Activated T-cell treated with anti-CD3 and anti-CD28 coated beads, Interleukin-2, amount 50 U/mL, for 72 hours (primary cell): Measurements from ENCODE around the gene CCDC106. TPM values are rescaled to one million over a fixed set of nuclear protein-coding genes. Genes with fewer than 3 reads are reported as not detected.

Experiments used
- ATAC-seq, 2 donors: fragments of 150-1000 bp; cut with Tn5 transposase; replicated peaks in 1 of 2; 2 replicates each; pipeline ENCODE4 v1.10.0; 2021; ENCODE audit warnings: moderate library complexity in 2 of 2, mild to moderate bottlenecking in 1 of 2
- DNase-seq, 2 donors: peaks; one replicate each; pipeline ENCODE4 v3.0.0; 2021 to 2022; ENCODE audit warnings: mixed read lengths in 1 of 2
- H3K27ac Mint-ChIP-seq: one replicate; pipeline ENCODE4 v1.8.0; 2022; ENCODE audit warnings: mild to moderate bottlenecking, moderate library complexity, mixed read lengths
- H3K27me3 Mint-ChIP-seq: one replicate; pipeline ENCODE4 v1.8.0; 2022; ENCODE audit warnings: low read depth, mixed read lengths
- H3K36me3 Mint-ChIP-seq, 2 donors: one replicate each; pipeline ENCODE4 v1.8.0; 2022; ENCODE audit warnings: mixed read lengths in 2 of 2, mild to moderate bottlenecking in 1 of 2; ENCODE audit not compliant: insufficient read depth in 2 of 2
- H3K4me1 Mint-ChIP-seq: one replicate; pipeline ENCODE4 v1.8.0; 2022; ENCODE audit warnings: low read depth, mixed read lengths
- H3K4me3 Mint-ChIP-seq, 2 donors: one replicate each; pipeline ENCODE4 v1.8.0; 2022; ENCODE audit warnings: mild to moderate bottlenecking in 2 of 2, mixed read lengths in 2 of 2, moderate library complexity in 2 of 2
- H3K9me3 Mint-ChIP-seq, 2 donors: one replicate each; pipeline ENCODE4 v1.8.0; 2022; ENCODE audit warnings: mixed read lengths in 2 of 2
- total RNA-seq, 2 donors: library from RNA; stranded (reverse); gene quantifications; one replicate each; pipeline ENCODE4 v1.2.3, GENCODE V29; 2022

The CCDC106 gene
- total RNA-seq, 2 donors from 2014 or later = 13.8 to 21.7 TPM

DNA sequence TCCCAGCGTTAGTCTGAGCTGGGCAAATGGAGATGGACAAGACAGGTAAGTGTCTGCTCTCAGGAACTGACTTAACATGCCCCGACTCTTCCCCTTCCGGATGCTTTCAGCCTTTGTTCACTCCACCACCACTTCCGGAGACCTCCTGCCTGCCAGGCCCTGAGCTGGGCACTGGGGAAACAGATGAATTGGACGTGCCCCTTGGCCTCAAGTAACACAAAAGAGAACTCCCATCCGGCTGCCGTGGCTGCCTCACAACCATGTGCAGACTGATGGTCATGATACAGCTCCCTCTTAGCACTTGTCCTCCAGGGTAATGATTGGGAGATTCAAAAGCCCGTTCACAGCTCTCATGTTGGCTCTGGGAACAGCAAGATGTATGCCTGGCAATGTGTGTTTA, 30.6 kb upstream of the CCDC106 start:
- Mint-ChIP-seq H3K4me3 (no peak overlapping the region), H3K4me1 (peaks cover 18% of the 10 kb centered on the region), H3K9me3 (no peaks in the 10 kb centered on the region), H3K27ac (no peak overlapping the region), H3K27me3 (no peaks in the 10 kb centered on the region), H3K36me3 (peaks cover 2 to 19% of the 10 kb centered on the region in 2 donors)
- DNase-seq = no peak
- ATAC-seq = no peak

DNA sequence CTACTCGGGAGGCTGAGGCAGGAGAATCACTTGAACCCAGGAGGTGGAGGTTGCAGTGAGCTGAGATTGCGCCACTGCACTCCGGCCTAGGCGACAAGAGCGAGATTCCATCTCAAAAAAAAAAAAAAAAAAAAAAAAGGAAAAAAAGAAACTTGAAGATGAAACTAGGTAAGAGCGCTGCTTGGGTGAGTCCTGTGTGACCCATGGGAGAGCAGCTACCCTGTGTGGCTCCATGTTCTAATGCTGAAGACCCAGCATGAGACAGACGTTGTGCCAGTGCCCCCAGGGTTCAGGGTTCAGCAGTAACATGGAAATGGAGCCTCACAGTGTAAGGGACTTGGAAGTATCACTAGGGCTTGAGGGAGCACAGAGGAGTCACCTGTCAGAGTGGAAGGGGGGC, 29.6 kb upstream of the CCDC106 start:
- Mint-ChIP-seq H3K9me3 (no peaks in the 10 kb centered on the region), H3K27me3 (no peaks in the 10 kb centered on the region), H3K4me1 (peaks cover 22% of the 10 kb centered on the region), H3K27ac (no peak overlapping the region), H3K4me3 (no peak overlapping the region), H3K36me3 (peaks cover 0 to 16% of the 10 kb centered on the region in 2 donors)
- ATAC-seq = no peak
- no peak for DNase-seq

DNA sequence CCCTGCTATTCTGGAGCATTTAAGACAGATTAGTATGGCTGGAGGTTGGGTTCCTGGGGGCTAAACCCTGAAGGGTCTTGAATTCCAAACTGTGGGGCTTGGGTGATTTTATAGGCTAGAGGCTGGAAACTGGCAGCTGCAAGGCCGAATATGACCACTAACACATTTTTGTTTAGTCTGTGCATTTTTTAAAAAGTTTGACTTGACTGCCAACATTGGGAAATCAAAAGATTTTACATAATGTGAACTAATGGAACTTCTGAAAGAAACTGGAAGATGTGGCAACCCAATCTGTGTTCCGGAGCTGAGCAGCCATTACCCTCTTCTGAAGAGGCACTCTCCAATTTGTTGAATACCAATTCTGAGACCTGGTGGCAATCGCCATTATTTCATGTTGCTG, 28.7 kb upstream of the CCDC106 start:
- Mint-ChIP-seq H3K4me3 (no peak overlapping the region), H3K27ac (no peak overlapping the region), H3K36me3 (peaks cover 0 to 16% of the 10 kb centered on the region in 2 donors), H3K27me3 (no peaks in the 10 kb centered on the region), H3K9me3 (no peaks in the 10 kb centered on the region), H3K4me1 (peaks cover 30% of the 10 kb centered on the region)
- ATAC-seq (no peak), DNase-seq (no peak)

DNA sequence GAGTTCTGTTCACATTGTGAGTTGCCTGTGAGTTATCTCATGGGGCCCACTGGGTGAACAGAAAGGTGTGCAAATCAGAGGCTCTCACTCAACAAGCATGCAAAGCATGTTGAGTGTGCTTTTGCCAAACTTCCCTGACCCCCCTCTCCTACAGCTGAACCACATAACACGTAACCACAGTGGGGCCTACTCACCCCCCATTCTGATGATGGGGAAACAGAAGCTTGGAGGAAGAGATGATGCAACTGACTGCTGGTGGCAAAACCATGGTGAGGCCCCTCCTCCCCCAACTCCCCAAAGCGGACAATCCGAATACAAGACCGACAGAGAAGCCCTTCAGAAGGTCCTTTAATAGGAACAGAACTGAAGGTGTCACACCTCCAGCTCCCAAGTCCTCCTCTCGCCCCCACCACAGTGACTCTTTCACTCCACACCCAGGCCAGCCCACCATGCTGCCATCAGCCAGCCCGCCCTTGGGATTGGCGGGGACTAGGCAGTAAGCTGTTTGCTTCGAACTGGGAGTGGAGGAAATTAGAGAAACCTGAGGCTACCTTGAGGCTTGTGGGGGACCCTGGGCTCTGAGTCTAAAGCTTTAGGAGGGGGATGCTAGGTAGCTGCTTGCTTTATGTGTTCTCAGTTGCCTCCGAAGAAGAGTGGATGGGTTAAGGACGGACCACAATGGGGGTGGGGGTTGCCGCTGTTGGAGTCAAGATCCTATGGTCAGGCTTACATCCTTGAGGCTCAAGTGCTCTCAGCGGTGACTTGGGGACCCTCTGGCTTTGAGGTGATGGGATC, 27.4 kb upstream of the CCDC106 start:
- DNase-seq = peak; percentile 35 to 43
- ATAC-seq = peak; percentile 13 to 29

DNA sequence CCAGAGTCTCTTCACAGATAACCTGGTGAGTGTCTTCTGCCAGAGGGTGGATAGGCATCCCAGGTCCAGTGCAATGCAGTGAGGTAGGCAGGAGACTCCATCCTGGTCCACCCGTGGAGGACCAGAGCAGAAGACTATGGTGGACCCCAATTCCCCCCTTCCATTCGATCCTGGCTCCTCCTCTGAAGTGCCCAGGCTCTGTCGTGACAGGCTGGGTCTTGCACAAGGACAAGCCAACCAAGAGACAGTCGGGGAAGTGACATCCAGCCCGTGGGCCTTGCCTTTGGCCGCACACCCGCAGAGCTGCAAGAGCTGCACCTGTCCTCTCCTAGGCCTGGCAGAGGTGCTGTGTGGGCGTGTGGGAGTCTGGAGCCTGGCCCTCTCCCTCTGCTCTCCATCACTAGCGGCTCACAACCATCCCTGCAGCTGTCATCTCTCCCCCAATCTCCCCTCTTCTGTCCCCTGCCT, 26.8 kb upstream of the CCDC106 start:
- H3K4me1 Mint-ChIP-seq = peaks cover 44% of the 10 kb centered on the region
- DNase-seq (no peak), ATAC-seq (no peak)
- H3K27ac Mint-ChIP-seq = no peak overlapping the region
- no peaks in the 10 kb centered on the region for H3K9me3 Mint-ChIP-seq
- H3K4me3 Mint-ChIP-seq = no peak overlapping the region
- H3K27me3 Mint-ChIP-seq = no peaks in the 10 kb centered on the region
- H3K36me3 Mint-ChIP-seq = peaks cover 0 to 16% of the 10 kb centered on the region in 2 donors

More for the DNA sequence above, 27.4 kb upstream of the CCDC106 start:
- Mint-ChIP-seq H3K9me3 (no peaks in the 10 kb centered on the region), H3K27ac (no peak overlapping the region), H3K4me3 (peak overlapping the region in 1 of 2 donors; percentile 53), H3K4me1 (peaks cover 38% of the 10 kb centered on the region), H3K36me3 (peaks cover 0 to 16% of the 10 kb centered on the region in 2 donors), H3K27me3 (no peaks in the 10 kb centered on the region)

DNA sequence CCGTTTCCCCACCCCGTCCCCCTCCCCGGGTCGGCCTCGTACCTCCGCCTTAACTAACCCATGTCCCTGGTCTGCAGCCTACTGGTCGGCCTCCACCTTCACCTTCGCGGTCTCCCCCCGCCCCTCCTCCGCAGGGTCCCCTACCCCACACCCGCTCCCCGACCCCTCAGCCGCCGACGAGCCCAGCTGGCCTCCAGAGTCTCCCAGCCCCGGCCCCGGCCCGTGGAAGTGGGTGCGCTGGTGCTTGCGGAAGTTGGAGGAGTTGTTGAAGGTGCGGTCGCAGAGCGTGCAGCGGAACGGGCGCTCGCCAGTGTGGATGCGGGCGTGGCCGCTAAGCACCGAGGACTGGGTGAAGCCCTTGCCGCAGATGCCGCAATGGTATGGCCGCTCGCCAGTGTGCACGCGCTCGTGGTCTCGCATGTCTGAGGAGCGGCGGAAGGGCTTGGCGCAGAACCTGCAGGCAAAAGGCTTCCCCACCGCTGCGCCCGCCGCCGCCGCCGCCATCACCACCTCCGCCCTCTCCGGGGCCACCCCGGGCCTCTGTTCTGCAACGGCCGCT, 26.3 kb upstream of the CCDC106 start:
- no peak for DNase-seq
- H3K4me3 Mint-ChIP-seq = no peak overlapping the region
- H3K9me3 Mint-ChIP-seq = no peaks in the 10 kb centered on the region
- peaks cover 49% of the 10 kb centered on the region for H3K4me1 Mint-ChIP-seq
- H3K27me3 Mint-ChIP-seq = no peaks in the 10 kb centered on the region
- H3K36me3 Mint-ChIP-seq = peaks cover 0 to 16% of the 10 kb centered on the region in 2 donors
- no peak for ATAC-seq
- no peak overlapping the region for H3K27ac Mint-ChIP-seq

DNA sequence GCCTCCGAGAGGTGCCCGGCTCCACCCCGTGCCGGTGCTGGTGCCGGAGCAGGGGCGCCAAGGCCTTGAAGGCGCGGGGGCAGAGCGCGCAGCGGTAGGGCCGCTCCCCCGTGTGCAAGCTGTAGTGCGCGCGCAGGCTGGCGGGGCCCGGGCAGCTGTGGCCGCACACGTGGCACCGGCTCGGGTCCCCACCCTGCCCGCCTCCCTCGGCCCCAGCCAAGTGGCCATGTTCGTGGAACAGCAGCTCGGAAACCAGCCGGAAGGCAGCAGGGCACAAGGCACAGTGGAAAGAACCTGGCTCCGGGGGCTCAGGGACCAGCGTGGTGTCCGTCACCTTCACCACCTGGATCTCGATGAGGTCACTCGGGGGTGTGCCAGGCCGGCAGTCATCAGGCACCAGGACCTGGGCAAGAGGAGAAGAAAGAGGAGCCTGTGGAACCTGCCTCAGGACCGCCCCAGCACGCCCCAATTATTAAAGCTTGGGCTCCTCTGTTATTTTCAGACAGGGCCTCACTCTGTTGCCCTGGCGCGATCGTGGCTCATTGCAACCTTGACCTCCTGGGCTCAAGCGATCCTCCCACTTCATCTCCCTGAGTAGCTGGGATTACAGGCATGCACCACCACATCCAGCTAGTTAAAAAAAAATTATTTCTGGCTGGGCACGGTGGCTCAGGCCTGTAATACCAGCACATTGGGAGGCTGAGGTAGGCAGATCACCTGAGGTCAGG, 25.6 kb upstream of the CCDC106 start:
- Mint-ChIP-seq H3K9me3 (no peaks in the 10 kb centered on the region), H3K36me3 (peaks cover 0 to 16% of the 10 kb centered on the region in 2 donors), H3K27me3 (no peaks in the 10 kb centered on the region), H3K27ac (no peak overlapping the region), H3K4me3 (no peak overlapping the region), H3K4me1 (peaks cover 53% of the 10 kb centered on the region)
- no peak for DNase-seq
- ATAC-seq = no peak

DNA sequence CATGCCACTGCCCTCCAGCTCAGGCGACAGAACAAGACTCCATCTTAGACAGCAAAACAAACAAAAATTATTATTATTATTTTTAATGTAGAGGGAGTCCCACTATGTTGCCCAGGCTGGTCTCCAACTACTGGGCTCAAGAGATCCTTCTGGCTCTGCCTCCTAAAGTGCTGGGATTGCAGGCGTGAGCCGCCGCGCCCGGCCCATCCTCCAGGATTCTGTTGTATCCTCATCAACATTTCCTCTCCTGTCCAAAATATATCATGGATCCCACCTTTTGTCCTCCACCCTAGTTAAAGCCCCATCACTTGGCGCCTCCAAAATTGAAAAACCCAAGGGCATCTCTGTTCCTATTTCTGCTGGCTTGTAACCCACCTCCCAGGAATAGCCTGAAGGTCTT, 24.9 kb upstream of the CCDC106 start:
- no peaks in the 10 kb centered on the region for H3K9me3 Mint-ChIP-seq
- peaks cover 4% of the 10 kb centered on the region for H3K27me3 Mint-ChIP-seq
- ATAC-seq = no peak
- H3K4me3 Mint-ChIP-seq = no peak overlapping the region
- no peak for DNase-seq
- no peak overlapping the region for H3K27ac Mint-ChIP-seq
- peaks cover 0 to 15% of the 10 kb centered on the region in 2 donors for H3K36me3 Mint-ChIP-seq
- H3K4me1 Mint-ChIP-seq = peaks cover 53% of the 10 kb centered on the region

DNA sequence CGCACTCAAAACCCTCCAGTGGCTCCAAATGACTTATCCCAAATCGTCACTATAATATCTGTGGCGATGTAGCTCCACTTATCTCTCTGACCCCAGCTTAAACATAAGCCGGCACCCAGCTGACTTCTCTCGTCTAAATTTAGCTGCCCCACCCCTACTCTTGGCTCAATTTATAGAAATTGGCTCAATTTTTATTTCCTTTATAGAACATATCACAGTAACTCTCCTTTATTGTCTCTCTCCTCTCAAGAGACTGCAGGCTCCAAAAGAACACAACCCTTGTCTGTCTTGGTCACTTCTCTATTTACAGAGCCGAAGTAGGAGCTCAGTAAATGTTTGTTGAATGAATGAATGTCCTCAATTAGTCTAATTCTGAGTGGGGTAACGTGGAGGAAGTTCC, 24.5 kb upstream of the CCDC106 start:
- Mint-ChIP-seq H3K27ac (peak overlapping the region; percentile 97), H3K9me3 (no peaks in the 10 kb centered on the region), H3K4me1 (peaks cover 53% of the 10 kb centered on the region), H3K36me3 (peaks cover 0 to 11% of the 10 kb centered on the region in 2 donors), H3K4me3 (peak overlapping the region in 1 of 2 donors; percentile 88), H3K27me3 (peaks cover 6% of the 10 kb centered on the region)
- DNase-seq (no peak), ATAC-seq (no peak)

DNA sequence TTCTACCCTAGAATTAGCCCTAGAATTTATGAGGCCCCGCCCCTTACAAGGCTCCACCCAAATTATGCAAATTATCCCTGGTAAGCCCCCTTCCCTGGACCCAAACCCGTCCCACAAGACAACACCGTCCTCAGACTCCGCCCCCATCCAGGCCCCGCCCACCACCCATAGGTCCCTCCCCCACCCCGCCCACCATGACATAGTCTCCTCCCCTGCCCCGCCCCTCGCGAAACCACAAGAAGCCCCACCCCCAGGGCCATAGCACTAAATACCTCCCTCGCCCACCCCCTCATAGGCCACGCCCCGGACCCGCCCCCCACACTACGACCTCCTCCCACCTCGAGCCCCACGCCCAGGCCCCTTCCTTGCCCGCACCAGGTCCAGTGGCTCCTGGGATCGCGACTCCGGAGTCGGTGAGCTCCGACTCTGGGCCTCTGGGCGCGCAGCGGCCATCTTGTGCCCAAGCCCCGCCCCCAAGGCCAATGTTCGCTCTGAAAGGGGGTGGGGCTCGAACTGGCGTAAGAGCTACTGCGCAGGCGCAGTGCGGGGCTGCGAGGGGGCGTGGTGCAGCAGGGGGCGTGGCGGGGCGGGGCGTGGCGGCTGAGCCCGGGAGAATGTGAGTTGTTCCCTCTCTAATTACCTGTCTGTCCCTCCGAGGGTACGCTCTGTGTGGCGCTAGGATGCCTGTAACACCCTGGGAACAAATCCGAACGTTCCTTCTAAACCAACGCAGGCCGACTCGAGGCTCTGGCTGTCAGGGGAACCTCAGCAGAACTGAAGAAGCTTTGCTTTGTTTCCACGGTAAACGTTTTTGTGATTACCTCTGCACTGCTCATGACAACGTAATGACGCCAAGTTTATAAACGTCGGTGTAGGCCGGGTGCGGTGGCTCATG, 23.7 kb upstream of the CCDC106 start, which contains the start of gene ZNF784:
ZNF784 (minus strand) TSS at position 458 of the 895 bp plus-strand sequence; CDS start at position 453, 5 bp downstream.
- no peaks in the 10 kb centered on the region for H3K9me3 Mint-ChIP-seq
- H3K27me3 Mint-ChIP-seq = peaks cover 6% of the 10 kb centered on the region
- peak within 1 kb of the TSS; percentile 85 to 88 for H3K4me3 Mint-ChIP-seq
- peaks cover 0 to 8% of the 10 kb centered on the region in 2 donors for H3K36me3 Mint-ChIP-seq
- ATAC-seq = peak; percentile 67 to 72
- peaks cover 52% of the 10 kb centered on the region for H3K4me1 Mint-ChIP-seq
- peak within 1 kb of the TSS; percentile 97 for H3K27ac Mint-ChIP-seq
- DNase-seq = peak; percentile 92 to 96

DNA sequence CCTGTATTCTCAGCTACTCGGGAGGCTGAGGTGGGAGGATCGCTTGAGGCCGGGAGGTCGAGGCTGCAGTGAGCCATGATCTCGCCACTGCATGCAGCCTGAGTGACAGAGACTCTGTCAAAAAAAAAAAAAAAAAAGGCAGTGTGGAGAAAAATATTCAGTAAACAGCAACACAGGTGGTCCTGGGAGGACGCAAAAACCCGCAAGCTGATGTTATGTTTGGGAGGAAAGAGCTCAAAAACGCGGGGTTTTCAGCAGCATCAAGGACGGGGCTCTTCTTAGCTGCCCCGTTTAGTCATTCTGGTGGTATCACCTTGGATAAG, 23.0 kb upstream of the CCDC106 start:
- H3K27me3 Mint-ChIP-seq = peaks cover 6% of the 10 kb centered on the region
- peaks cover 46% of the 10 kb centered on the region for H3K4me1 Mint-ChIP-seq
- peak overlapping the region; percentile 85 to 88 for H3K4me3 Mint-ChIP-seq
- peaks cover 0 to 3% of the 10 kb centered on the region in 2 donors for H3K36me3 Mint-ChIP-seq
- ATAC-seq = no peak
- no peak for DNase-seq
- no peaks in the 10 kb centered on the region for H3K9me3 Mint-ChIP-seq
- peak overlapping the region; percentile 97 for H3K27ac Mint-ChIP-seq

DNA sequence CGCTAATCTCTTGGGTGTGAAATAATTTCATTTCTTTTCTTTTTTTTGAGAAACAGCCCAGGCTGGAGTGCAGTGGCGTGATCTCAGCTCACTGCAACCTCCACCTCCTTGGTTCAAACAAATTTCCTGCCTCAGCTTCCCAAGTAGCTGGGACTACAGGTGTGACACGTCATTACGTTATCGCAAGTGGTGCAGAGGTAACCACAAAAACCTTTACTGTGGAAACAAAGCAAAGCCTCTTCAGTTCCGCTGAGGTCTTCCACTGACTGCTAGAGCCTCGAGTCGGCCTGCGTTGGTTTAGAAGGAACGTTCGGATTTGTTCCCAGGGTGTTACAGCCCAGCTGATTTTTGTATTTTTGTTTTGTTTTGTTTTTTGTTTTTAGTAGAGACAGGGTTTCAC, 21.7 kb upstream of the CCDC106 start:
- Mint-ChIP-seq H3K27ac (peak overlapping the region; percentile 86), H3K4me3 (peak overlapping the region; percentile 69 to 83)

More for the DNA sequence above, 21.7 kb upstream of the CCDC106 start:
- no peaks in the 10 kb centered on the region for H3K9me3 Mint-ChIP-seq
- no peaks in the 10 kb centered on the region for H3K36me3 Mint-ChIP-seq
- peaks cover 6% of the 10 kb centered on the region for H3K27me3 Mint-ChIP-seq
- DNase-seq (peak; percentile 67), ATAC-seq (peak; percentile 67 to 70)
- H3K4me1 Mint-ChIP-seq = peaks cover 35% of the 10 kb centered on the region
